H9 (cell line): ENCODE measurements around the gene VAMP8. TPM values are rescaled to one million over a fixed set of nuclear protein-coding genes. Genes with fewer than 3 reads are reported as not detected.

ENCODE experiments used
- DNase-seq: peaks from one replicate; pipeline ENCODE4 v3.0.0-alpha.2; 2017
- H2AFZ ChIP-seq: one replicate; pipeline ENCODE4 v1.6.1; 2013; ENCODE audit warnings: mild to moderate bottlenecking, low read length, control low read depth, moderate library complexity
- H2AK5ac ChIP-seq: 2 replicates; pipeline ENCODE4 v1.6.1; 2013; ENCODE audit warnings: low read length, control low read depth, mixed read lengths; ENCODE audit not compliant: insufficient read length
- H2BK120ac ChIP-seq: one replicate; pipeline ENCODE4 v1.6.1; 2013; ENCODE audit warnings: low read depth, mild to moderate bottlenecking, low read length, control low read depth, inconsistent platforms; ENCODE audit not compliant: poor library complexity, severe bottlenecking
- H2BK12ac ChIP-seq: 2 replicates; pipeline ENCODE4 v1.6.1; 2013; ENCODE audit warnings: low read length, control low read depth, mixed read lengths, low read depth; ENCODE audit not compliant: insufficient read length
- H2BK15ac ChIP-seq: 2 replicates; pipeline ENCODE4 v1.6.1; 2013; ENCODE audit warnings: low read depth, low read length, control low read depth
- H2BK20ac ChIP-seq: one replicate; pipeline ENCODE4 v1.6.1; 2013; ENCODE audit warnings: low read depth, mild to moderate bottlenecking, low read length, control low read depth, inconsistent platforms; ENCODE audit not compliant: poor library complexity, severe bottlenecking
- H2BK5ac ChIP-seq: 2 replicates; pipeline ENCODE4 v1.6.1; 2013; ENCODE audit warnings: low read length, control low read depth, mixed read lengths; ENCODE audit not compliant: insufficient read length
- H3K14ac ChIP-seq: 2 replicates; pipeline ENCODE4 v1.6.1; 2013; ENCODE audit warnings: low read length, control low read depth; ENCODE audit not compliant: insufficient read depth
- H3K18ac ChIP-seq: 2 replicates; pipeline ENCODE4 v1.6.1; 2013; ENCODE audit warnings: low read depth, mild to moderate bottlenecking, mixed read lengths, low read length, control low read depth; ENCODE audit not compliant: insufficient read length
- H3K23ac ChIP-seq: 2 replicates; pipeline ENCODE4 v1.6.1; 2013; ENCODE audit warnings: low read length, control low read depth, mixed read lengths, low read depth; ENCODE audit not compliant: insufficient read length
- H3K23me2 ChIP-seq: 2 replicates; pipeline ENCODE4 v1.6.1; 2013; ENCODE audit warnings: low read depth, mild to moderate bottlenecking, mixed read lengths, low read length, control low read depth; ENCODE audit not compliant: insufficient read length, poor library complexity, severe bottlenecking
- H3K27ac ChIP-seq: 2 replicates; pipeline ENCODE4 v1.5.1; 2013; ENCODE audit warnings: low read length, control low read depth, mixed read lengths, low read depth; ENCODE audit not compliant: insufficient read length
- H3K27me3 ChIP-seq: 2 replicates; pipeline ENCODE4 v1.6.1; 2013; ENCODE audit warnings: low read length, control low read depth, inconsistent platforms; ENCODE audit not compliant: insufficient read depth
- H3K4ac ChIP-seq: 2 replicates; pipeline ENCODE4 v1.6.1; 2013; ENCODE audit warnings: low read depth, mild to moderate bottlenecking, control low read depth, inconsistent platforms, low read length, moderate library complexity
- H3K4me1 ChIP-seq: 2 replicates; pipeline ENCODE4 v1.6.1; 2013; ENCODE audit warnings: low read length, control low read depth, inconsistent platforms; ENCODE audit not compliant: insufficient read depth
- H3K4me2 ChIP-seq: 2 replicates; pipeline ENCODE4 v1.6.1; 2013; ENCODE audit warnings: low read length, control low read depth, mixed read lengths; ENCODE audit not compliant: insufficient read length, insufficient read depth
- H3K56ac ChIP-seq: 2 replicates; pipeline ENCODE4 v1.6.1; 2013; ENCODE audit warnings: low read depth, mild to moderate bottlenecking, mixed read lengths, low read length, control low read depth; ENCODE audit not compliant: insufficient read length
- H3K79me1 ChIP-seq: 2 replicates; pipeline ENCODE4 v1.6.1; 2013; ENCODE audit warnings: low read depth, mild to moderate bottlenecking, moderate library complexity, low read length, control low read depth, inconsistent platforms; ENCODE audit not compliant: insufficient read depth, poor library complexity, severe bottlenecking
- H3K79me2 ChIP-seq: 2 replicates; pipeline ENCODE4 v1.6.1; 2013; ENCODE audit warnings: low read length, control low read depth, inconsistent platforms; ENCODE audit not compliant: insufficient read depth
- H3K9ac ChIP-seq: 2 replicates; pipeline ENCODE4 v1.6.1; 2013; ENCODE audit warnings: low read length, control low read depth, mixed read lengths; ENCODE audit not compliant: insufficient read length; ENCODE audit errors: extremely low read depth
- H3K9me3 ChIP-seq: one replicate; pipeline ENCODE4 v1.6.1; 2013; ENCODE audit warnings: low read depth, low read length, inconsistent platforms; ENCODE audit not compliant: control insufficient read depth
- H3T11ph ChIP-seq: one replicate; pipeline ENCODE4 v1.6.1; 2013; ENCODE audit warnings: mild to moderate bottlenecking, low read length, control low read depth, inconsistent platforms
- H4K20me1 ChIP-seq: one replicate; pipeline ENCODE4 v1.6.1; 2013; ENCODE audit not compliant: control insufficient read depth, insufficient read length, insufficient read depth
- H4K5ac ChIP-seq: 2 replicates; pipeline ENCODE4 v1.6.1; 2013; ENCODE audit warnings: low read depth, mild to moderate bottlenecking, mixed read lengths, low read length, control low read depth; ENCODE audit not compliant: insufficient read length
- H4K8ac ChIP-seq: replicated peaks from 2 replicates; pipeline ENCODE4 v1.6.1; 2013; ENCODE audit warnings: low read length, control low read depth, mixed read lengths, low read depth; ENCODE audit not compliant: insufficient read length
- H4K91ac ChIP-seq: 2 replicates; pipeline ENCODE4 v1.6.1; 2013; ENCODE audit warnings: low read depth, mild to moderate bottlenecking, moderate library complexity, mixed read lengths, low read length, control low read depth; ENCODE audit not compliant: insufficient read length
- H3K27ac Mint-ChIP-seq, 3 experiments: 2 replicates in 2 of 3; 3 replicates in 1 of 3; pipeline ENCODE4 v1.8.0; 2020 to 2021; ENCODE audit warnings: mixed read lengths in 3 of 3, mild to moderate bottlenecking in 1 of 3, moderate library complexity in 1 of 3
- H3K27me3 Mint-ChIP-seq: 2 replicates; pipeline ENCODE4 v1.8.0; 2021; ENCODE audit warnings: low read depth, mild to moderate bottlenecking, moderate library complexity, mixed read lengths
- H3K36me3 Mint-ChIP-seq, 3 experiments: 2 replicates in 2 of 3; 3 replicates in 1 of 3; pipeline ENCODE4 v1.8.0; 2020 to 2021; ENCODE audit warnings: low read depth in 3 of 3, mixed read lengths in 3 of 3; ENCODE audit not compliant: insufficient read depth in 1 of 3
- H3K4me1 Mint-ChIP-seq, 2 experiments: 2 replicates each; pipeline ENCODE4 v1.8.0; 2020; ENCODE audit warnings: mixed read lengths in 2 of 2
- H3K4me3 Mint-ChIP-seq, 2 experiments: 2 replicates in 1 of 2; 3 replicates in 1 of 2; pipeline ENCODE4 v1.8.0; 2020 to 2021; ENCODE audit warnings: mild to moderate bottlenecking in 2 of 2, mixed read lengths in 2 of 2, moderate library complexity in 1 of 2
- H3K9me3 Mint-ChIP-seq, 2 experiments: 2 replicates in 1 of 2; 3 replicates in 1 of 2; pipeline ENCODE4 v1.8.0; 2020; ENCODE audit warnings: mild to moderate bottlenecking in 2 of 2, mixed read lengths in 2 of 2, moderate library complexity in 1 of 2
- WGBS: extraction: QIAGEN DNeasy Blood & Tissue Kit; methylation state at CpG from one replicate; pipeline ENCODE4 v1.1.7; 2013; ENCODE audit warnings: missing lambda C conversion rate, low lambda C conversion rate, mixed read lengths; ENCODE audit not compliant: insufficient read length; ENCODE audit errors: extremely low coverage; 5-methylcytosine and 5-hydroxymethylcytosine counted together
- total RNA-seq: library from RNA; stranded (reverse); gene quantifications from 2 replicates; pipeline ENCODE4 v1.2.1, GENCODE V29; 2021
- TF ChIP-seq, protein P1 (sequence below): fragments of 200-600 bp; sonication (generic); conservative IDR thresholded peaks from 3 replicates; pipeline ENCODE4 v1.8.0; 2021; ENCODE audit warnings: antibody characterized with exemption, mild to moderate bottlenecking

VAMP8 gene
- total RNA-seq, 1 experiment from 2014 or later: 33.4 TPM

GRCh38 chr2:85528355-85528754 lies 49.0 kb upstream of the VAMP8 start:
- no CpG with 5 or more reads among the region's 2 CpGs for WGBS
- Histone ChIP-seq H2BK5ac (no peak overlapping the region), H4K8ac (no peak overlapping the region), H3K27me3 (no peaks in the 10 kb centered on the region), H3T11ph (no peak overlapping the region), H3K23ac (no peak overlapping the region), H3K14ac (no peak overlapping the region), H2AK5ac (no peak overlapping the region), H3K27ac (no peak overlapping the region), H3K56ac (no peak overlapping the region), H4K5ac (no peak overlapping the region), H3K79me1 (no peaks in the 10 kb centered on the region), H2BK120ac (no peak overlapping the region), H3K4me1 (0 out of 2 replicates have a peak, but pooled peaks cover 5% of the 10 kb centered on the region), H3K18ac (no peak overlapping the region), H3K9me3 (no peaks in the 10 kb centered on the region), H4K20me1 (no peaks in the 10 kb centered on the region), H2AFZ (no peak overlapping the region), H4K91ac (no peak overlapping the region), H2BK12ac (no peak overlapping the region), H3K9ac (no peak overlapping the region), H3K23me2 (no peaks in the 10 kb centered on the region), H2BK20ac (no peak overlapping the region), H3K79me2 (no peaks in the 10 kb centered on the region), H3K4ac (no peak overlapping the region), H2BK15ac (no peak overlapping the region), H3K4me2 (no peak overlapping the region)
- no peak for DNase-seq
- no peaks in the 10 kb centered on the region for H3K36me3 Mint-ChIP-seq
- H3K27me3 Mint-ChIP-seq: peaks cover 5% of the 10 kb centered on the region
- peaks cover 17 to 22% of the 10 kb centered on the region in 2 experiments for H3K4me1 Mint-ChIP-seq
- no peak overlapping the region for H3K4me3 Mint-ChIP-seq
- TF ChIP-seq, protein P1, sequence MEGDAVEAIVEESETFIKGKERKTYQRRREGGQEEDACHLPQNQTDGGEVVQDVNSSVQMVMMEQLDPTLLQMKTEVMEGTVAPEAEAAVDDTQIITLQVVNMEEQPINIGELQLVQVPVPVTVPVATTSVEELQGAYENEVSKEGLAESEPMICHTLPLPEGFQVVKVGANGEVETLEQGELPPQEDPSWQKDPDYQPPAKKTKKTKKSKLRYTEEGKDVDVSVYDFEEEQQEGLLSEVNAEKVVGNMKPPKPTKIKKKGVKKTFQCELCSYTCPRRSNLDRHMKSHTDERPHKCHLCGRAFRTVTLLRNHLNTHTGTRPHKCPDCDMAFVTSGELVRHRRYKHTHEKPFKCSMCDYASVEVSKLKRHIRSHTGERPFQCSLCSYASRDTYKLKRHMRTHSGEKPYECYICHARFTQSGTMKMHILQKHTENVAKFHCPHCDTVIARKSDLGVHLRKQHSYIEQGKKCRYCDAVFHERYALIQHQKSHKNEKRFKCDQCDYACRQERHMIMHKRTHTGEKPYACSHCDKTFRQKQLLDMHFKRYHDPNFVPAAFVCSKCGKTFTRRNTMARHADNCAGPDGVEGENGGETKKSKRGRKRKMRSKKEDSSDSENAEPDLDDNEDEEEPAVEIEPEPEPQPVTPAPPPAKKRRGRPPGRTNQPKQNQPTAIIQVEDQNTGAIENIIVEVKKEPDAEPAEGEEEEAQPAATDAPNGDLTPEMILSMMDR: no peak
- no peaks in the 10 kb centered on the region for H3K9me3 Mint-ChIP-seq
- no peak overlapping the region for H3K27ac Mint-ChIP-seq
